Measurements from ENCODE around the gene PTPRD. TPM values are rescaled to one million over a fixed set of nuclear protein-coding genes. Genes with fewer than 3 reads are reported as not detected.

The PTPRD gene
- total and polyA plus RNA-seq, 2 donors (not counting 1 experiment from before 2014, with no cell fraction given) = not detected

DNA sequence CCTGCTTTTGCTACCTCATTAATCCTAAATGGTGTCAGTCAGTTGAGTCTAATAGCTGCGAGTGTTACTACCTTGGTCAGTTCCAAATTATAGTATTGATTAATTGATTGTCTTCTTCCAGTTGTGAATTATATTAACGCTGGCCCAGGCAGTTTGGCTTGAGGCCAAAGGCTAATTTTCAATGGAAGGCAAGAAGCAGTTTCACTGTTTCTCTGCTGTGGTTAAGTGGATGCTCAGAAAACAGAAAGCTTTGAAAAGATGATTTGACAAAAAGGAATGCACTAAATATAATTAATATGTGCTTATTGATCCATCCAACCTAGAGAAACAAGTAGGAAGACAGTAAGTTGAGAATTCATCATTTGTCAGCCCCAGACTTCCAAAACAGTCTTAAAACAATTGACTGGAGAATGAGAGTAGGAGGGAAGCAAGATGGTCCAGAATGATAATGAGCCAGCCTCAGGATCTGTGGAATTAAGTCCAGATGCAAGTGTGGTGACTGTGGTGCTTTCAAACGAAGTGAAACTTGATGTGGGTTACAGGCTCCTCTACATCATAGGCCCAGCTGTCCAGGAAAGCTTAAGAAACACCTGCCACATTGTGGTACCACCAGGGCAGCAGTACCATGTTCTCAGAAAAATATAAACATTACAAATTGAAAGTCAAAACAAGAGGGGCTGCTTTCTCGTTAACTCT, 1442.2 kb downstream of the PTPRD start:
- no peaks in the 10 kb centered on the region for H3K4me1 Mint-ChIP-seq
- intact Hi-C loops (cut with micrococcal nuclease) = no loop called here
- 36% methylated on average over 2 of the region's 4 CpGs for WGBS (ENCODE audit: insufficient coverage)
- Histone ChIP-seq H3K9me3 (ENCODE audit: control extremely low read depth in 1 of 3, control insufficient read depth in 2 of 3, insufficient read depth in 1 of 3, low read length in 2 of 3) (no peaks in the 10 kb centered on the region), H3K4me3 (ENCODE audit: control extremely low read depth in 1 of 5, extremely low read depth in 1 of 5, insufficient read depth in 1 of 5, low read depth in 2 of 5, low read length in 4 of 5) (no peak overlapping the region), H3K27me3 (replicated peaks in 1 of 4; ENCODE audit: control extremely low read depth in 1 of 4, control insufficient read depth in 3 of 4, insufficient read depth in 4 of 4, low read length in 3 of 4) (no peaks in the 10 kb centered on the region), H3K79me2 (ENCODE audit: control insufficient read depth, insufficient read depth, low read length) (no peaks in the 10 kb centered on the region), H3K36me3 (replicated peaks in 1 of 2; ENCODE audit: control extremely low read depth in 1 of 2, control insufficient read depth in 1 of 2, extremely low read depth in 1 of 2, insufficient read depth in 2 of 2, low read length in 1 of 2) (no peaks in the 10 kb centered on the region), H3K4me2 (replicated peaks; ENCODE audit: low read depth, low read length, poor library complexity, severe bottlenecking) (no peak overlapping the region), H3K4me1 (ENCODE audit: control insufficient read depth in 2 of 2, insufficient read depth in 2 of 2, low read length in 2 of 2) (no peaks in the 10 kb centered on the region), H2AFZ (ENCODE audit: insufficient read depth, low read depth, low read length, poor library complexity, severe bottlenecking) (no peak overlapping the region), H3K9ac (ENCODE audit: low read length) (no peak overlapping the region), H3K27ac (ENCODE audit: low read length in 2 of 2) (no peak overlapping the region), H4K20me1 (ENCODE audit: control insufficient read depth, insufficient read depth, low read length, poor library complexity, severe bottlenecking) (no peaks in the 10 kb centered on the region)
- no peak overlapping the region for H3K27ac Mint-ChIP-seq
- TF ChIP-seq, protein P1, sequence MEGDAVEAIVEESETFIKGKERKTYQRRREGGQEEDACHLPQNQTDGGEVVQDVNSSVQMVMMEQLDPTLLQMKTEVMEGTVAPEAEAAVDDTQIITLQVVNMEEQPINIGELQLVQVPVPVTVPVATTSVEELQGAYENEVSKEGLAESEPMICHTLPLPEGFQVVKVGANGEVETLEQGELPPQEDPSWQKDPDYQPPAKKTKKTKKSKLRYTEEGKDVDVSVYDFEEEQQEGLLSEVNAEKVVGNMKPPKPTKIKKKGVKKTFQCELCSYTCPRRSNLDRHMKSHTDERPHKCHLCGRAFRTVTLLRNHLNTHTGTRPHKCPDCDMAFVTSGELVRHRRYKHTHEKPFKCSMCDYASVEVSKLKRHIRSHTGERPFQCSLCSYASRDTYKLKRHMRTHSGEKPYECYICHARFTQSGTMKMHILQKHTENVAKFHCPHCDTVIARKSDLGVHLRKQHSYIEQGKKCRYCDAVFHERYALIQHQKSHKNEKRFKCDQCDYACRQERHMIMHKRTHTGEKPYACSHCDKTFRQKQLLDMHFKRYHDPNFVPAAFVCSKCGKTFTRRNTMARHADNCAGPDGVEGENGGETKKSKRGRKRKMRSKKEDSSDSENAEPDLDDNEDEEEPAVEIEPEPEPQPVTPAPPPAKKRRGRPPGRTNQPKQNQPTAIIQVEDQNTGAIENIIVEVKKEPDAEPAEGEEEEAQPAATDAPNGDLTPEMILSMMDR (IDR thresholded peaks at IDR 0.05) = no peak
- no peak for TF ChIP-seq EZH2 (IDR thresholded peaks at IDR 0.05; ENCODE audit: borderline replicate concordance, insufficient read depth, low read depth, low read length, poor library complexity, severe bottlenecking)
- H3K4me3 Mint-ChIP-seq = no peak overlapping the region
- ChIA-PET CTCF (no interaction called here), POLR2A (no interaction called here)
- H3K9me3 Mint-ChIP-seq (ENCODE audit: insufficient read depth) = peaks cover 2% of the 10 kb centered on the region
- DNase-seq = no peak
- H3K27me3 Mint-ChIP-seq = no peaks in the 10 kb centered on the region
- ATAC-seq (ENCODE audit: low read depth) = no peak

DNA sequence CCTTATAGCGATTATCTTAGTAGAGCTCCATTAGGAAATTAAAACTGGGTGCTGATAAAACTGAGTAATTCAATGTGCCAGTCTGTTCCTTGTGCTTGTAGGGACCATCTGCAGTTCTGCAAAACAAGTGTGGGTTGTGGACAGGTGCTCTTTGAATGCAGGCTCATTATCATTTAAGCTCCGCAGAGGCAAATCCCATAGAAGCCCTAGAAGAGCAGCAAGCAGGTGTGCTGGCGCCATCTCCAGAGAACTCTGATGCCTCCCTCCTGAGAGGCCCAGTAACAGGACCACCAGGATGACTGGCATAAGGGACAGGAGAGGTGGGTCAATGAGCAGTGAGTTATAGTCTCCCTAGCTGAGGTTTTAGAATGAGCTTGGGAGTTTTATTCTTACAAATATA, 1470.8 kb downstream of the PTPRD start:
- Histone ChIP-seq H3K4me3 (ENCODE audit: control extremely low read depth in 1 of 5, extremely low read depth in 1 of 5, insufficient read depth in 1 of 5, low read depth in 2 of 5, low read length in 4 of 5) (no peak overlapping the region), H3K9me3 (ENCODE audit: control extremely low read depth in 1 of 3, control insufficient read depth in 2 of 3, insufficient read depth in 1 of 3, low read length in 2 of 3) (no peaks in the 10 kb centered on the region), H4K20me1 (ENCODE audit: control insufficient read depth, insufficient read depth, low read length, poor library complexity, severe bottlenecking) (no peaks in the 10 kb centered on the region), H2AFZ (ENCODE audit: insufficient read depth, low read depth, low read length, poor library complexity, severe bottlenecking) (no peak overlapping the region), H3K27me3 (replicated peaks in 1 of 4; ENCODE audit: control extremely low read depth in 1 of 4, control insufficient read depth in 3 of 4, insufficient read depth in 4 of 4, low read length in 3 of 4) (no peaks in the 10 kb centered on the region), H3K27ac (ENCODE audit: low read length in 2 of 2) (no peak overlapping the region), H3K4me2 (replicated peaks; ENCODE audit: low read depth, low read length, poor library complexity, severe bottlenecking) (no peak overlapping the region), H3K9ac (ENCODE audit: low read length) (no peak overlapping the region), H3K4me1 (ENCODE audit: control insufficient read depth in 2 of 2, insufficient read depth in 2 of 2, low read length in 2 of 2) (no peaks in the 10 kb centered on the region), H3K79me2 (ENCODE audit: control insufficient read depth, insufficient read depth, low read length) (no peaks in the 10 kb centered on the region), H3K36me3 (replicated peaks in 1 of 2; ENCODE audit: control extremely low read depth in 1 of 2, control insufficient read depth in 1 of 2, extremely low read depth in 1 of 2, insufficient read depth in 2 of 2, low read length in 1 of 2) (no peaks in the 10 kb centered on the region)
- WGBS (ENCODE audit: insufficient coverage) = 71% methylated on average over 1 of the region's 3 CpGs
- Mint-ChIP-seq H3K4me1 (no peaks in the 10 kb centered on the region), H3K4me3 (no peak overlapping the region), H3K9me3 (ENCODE audit: insufficient read depth) (no peaks in the 10 kb centered on the region), H3K27ac (no peak overlapping the region), H3K27me3 (no peaks in the 10 kb centered on the region)
- ChIA-PET CTCF (no interaction called here), POLR2A (no interaction called here)
- intact Hi-C loops (cut with micrococcal nuclease) = no loop called here
- DNase-seq = no peak
- no peak for ATAC-seq (ENCODE audit: low read depth)
- TF ChIP-seq, protein P1 (IDR thresholded peaks at IDR 0.05) = no peak
- TF ChIP-seq EZH2 (IDR thresholded peaks at IDR 0.05; ENCODE audit: borderline replicate concordance, insufficient read depth, low read depth, low read length, poor library complexity, severe bottlenecking) = no peak

Measured in B cell (primary cell).